ENCODE data around the gene MYCL. TPM values are rescaled to one million over a fixed set of nuclear protein-coding genes. Genes with fewer than 3 reads are reported as not detected.

The MYCL gene
- total and polyA plus RNA-seq, 2 experiments from 2014 or later, result 6.3 to 7.8 TPM

DNA sequence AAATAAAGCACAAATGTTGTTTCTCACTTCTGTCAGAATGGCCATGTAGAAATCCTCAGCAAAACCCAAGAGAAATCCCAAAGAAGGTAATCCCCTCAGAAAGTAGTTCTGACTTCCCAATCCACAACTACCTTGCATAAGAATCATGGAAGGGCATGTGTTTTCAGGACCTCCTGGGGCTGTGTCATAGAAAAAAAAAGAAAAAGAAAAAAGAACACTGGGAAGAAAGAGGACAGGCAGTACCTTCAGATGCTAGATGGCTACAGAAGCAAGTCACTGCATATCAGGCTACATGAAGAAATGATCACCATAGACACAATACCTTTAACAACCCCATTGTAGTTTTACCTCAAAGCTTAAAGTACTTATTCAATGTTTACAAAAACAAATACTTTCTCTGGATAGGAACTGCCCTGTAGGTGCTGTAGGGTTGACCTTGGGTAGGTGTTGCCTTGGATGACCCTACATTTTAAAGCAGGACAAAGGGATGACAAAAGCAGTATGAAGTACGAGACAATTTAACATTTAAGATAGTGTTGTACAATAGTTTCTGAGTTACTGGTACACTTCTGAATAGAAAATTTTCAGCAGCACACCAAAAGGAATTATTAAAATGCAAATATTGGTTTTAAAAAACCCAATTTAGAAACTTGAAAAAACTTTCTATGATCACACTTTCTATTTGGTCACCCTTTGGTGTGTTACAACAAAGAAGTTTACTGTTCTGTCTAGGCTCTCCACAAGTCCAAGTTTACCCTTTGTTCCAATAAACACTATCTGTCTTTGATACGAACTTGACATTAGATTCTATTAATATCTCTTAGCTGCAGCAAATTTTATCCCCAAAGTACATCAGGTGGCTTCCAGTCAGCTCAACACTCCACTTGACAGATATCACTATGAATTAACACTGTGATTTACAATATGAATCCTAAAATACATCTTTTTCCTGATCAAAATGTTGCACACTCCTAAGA lies 23.4 kb downstream of the MYCL start:
- Histone ChIP-seq H3K4me2 (no peak overlapping the region), H3K4me1 (ENCODE audit: insufficient read depth) (peaks cover 12% of the 10 kb centered on the region), H3K27ac (no peak overlapping the region)

DNA sequence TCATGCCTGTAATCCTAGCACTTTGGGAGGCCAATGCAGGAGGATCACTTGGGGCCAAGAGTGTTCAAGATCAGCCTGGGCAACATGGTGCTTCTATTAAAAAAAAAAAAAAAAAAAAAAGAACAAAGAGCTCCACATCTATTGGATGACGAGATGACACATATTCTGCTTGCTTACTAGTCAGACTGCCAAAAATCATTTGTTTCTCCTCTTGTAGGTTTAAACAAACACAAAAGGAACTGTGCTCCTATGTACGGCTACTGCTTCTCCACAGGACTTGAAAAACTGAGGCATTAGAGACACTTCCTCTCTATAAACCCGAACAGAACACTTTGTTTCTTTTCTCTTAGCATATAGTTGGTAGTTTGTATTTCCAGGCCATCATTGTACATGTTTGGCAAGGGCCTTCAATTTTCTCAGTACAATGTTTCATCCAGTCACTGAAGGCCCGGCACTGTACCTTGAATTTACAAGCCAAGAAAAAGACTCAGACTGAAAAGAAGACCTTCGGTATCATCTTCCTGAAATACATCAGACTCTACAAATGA lies 24.4 kb downstream of the MYCL start:
- Histone ChIP-seq H3K4me1 (ENCODE audit: insufficient read depth) (peaks cover 10% of the 10 kb centered on the region), H3K9me2 (replicated peaks; ENCODE audit: insufficient read depth) (no peaks in the 10 kb centered on the region), H3K27ac (no peak overlapping the region), H4K20me1 (ENCODE audit: insufficient read depth, poor library complexity, severe bottlenecking) (peaks cover 28% of the 10 kb centered on the region), H3K4me2 (no peak overlapping the region), H3K79me2 (peaks cover 98% of the 10 kb centered on the region), H2AFZ (no peak overlapping the region), H3K4me3 (no peak overlapping the region), H3K36me3 (replicated peaks; ENCODE audit: insufficient read depth, low read depth) (no peaks in the 10 kb centered on the region), H3K27me3 (no peaks in the 10 kb centered on the region), H3K9me3 (ENCODE audit: low read depth) (no peaks in the 10 kb centered on the region)
- WGBS (ENCODE audit: low lambda C conversion rate, missing lambda C conversion rate), result 92% methylated on average over 5 of the region's 5 CpGs
- DNase-seq (ENCODE audit: low spot score), result no peak
- no peak for TF ChIP-seq EZH2phosphoT487 (IDR thresholded peaks at IDR 0.05; ENCODE audit: low read depth, severe bottlenecking, unreplicated experiment)
- TF ChIP-seq CTCF (IDR thresholded peaks at IDR 0.05; ENCODE audit: poor library complexity), result no peak
- TF ChIP-seq EZH2 (IDR thresholded peaks at IDR 0.05; ENCODE audit: borderline replicate concordance), result no peak

More for the DNA sequence above, 23.4 kb downstream of the MYCL start:
- DNase-seq (ENCODE audit: low spot score), result no peak
- no peaks in the 10 kb centered on the region for H3K27me3 ChIP-seq
- H3K79me2 ChIP-seq, result peaks cover 98% of the 10 kb centered on the region
- H3K9me2 ChIP-seq (replicated peaks; ENCODE audit: insufficient read depth), result no peaks in the 10 kb centered on the region
- H3K9me3 ChIP-seq (ENCODE audit: low read depth), result no peaks in the 10 kb centered on the region
- H3K36me3 ChIP-seq (replicated peaks; ENCODE audit: insufficient read depth, low read depth), result no peaks in the 10 kb centered on the region
- no peak overlapping the region for H2AFZ ChIP-seq
- no peak overlapping the region for H3K4me3 ChIP-seq
- TF ChIP-seq CTCF (IDR thresholded peaks at IDR 0.05; ENCODE audit: poor library complexity) (no peak), EZH2phosphoT487 (IDR thresholded peaks at IDR 0.05; ENCODE audit: low read depth, severe bottlenecking, unreplicated experiment) (no peak), EZH2 (IDR thresholded peaks at IDR 0.05; ENCODE audit: borderline replicate concordance) (no peak)
- H4K20me1 ChIP-seq (ENCODE audit: insufficient read depth, poor library complexity, severe bottlenecking), result peaks cover 21% of the 10 kb centered on the region
- 86% methylated on average over 2 of the region's 2 CpGs for WGBS (ENCODE audit: low lambda C conversion rate, missing lambda C conversion rate)

DNA sequence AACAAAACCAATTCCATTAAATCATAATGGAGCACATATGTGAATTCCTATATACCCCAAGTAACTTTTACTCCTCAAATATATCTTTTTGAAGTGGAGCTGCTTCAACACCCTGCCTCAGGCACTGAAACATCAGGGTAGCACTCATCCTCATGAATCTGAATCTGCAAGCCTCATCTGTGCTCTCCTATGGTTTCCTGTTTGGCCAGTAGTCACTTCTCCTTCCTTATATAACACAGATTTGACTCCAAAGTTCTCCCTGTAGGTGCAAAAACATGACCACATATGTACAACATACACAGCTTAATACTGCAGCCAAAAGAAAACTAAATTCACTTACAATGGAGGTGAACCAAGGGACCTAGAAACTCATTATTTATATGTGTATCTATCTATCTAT lies 25.6 kb downstream of the MYCL start:
- Histone ChIP-seq H3K4me3 (no peak overlapping the region), H3K27me3 (no peaks in the 10 kb centered on the region), H3K27ac (no peak overlapping the region), H4K20me1 (ENCODE audit: insufficient read depth, poor library complexity, severe bottlenecking) (peaks cover 24% of the 10 kb centered on the region), H2AFZ (no peak overlapping the region), H3K79me2 (peaks cover 98% of the 10 kb centered on the region), H3K36me3 (replicated peaks; ENCODE audit: insufficient read depth, low read depth) (no peaks in the 10 kb centered on the region), H3K4me1 (ENCODE audit: insufficient read depth) (no peaks in the 10 kb centered on the region), H3K9me2 (replicated peaks; ENCODE audit: insufficient read depth) (no peaks in the 10 kb centered on the region), H3K4me2 (no peak overlapping the region), H3K9me3 (ENCODE audit: low read depth) (no peaks in the 10 kb centered on the region)
- no peak for TF ChIP-seq EZH2phosphoT487 (IDR thresholded peaks at IDR 0.05; ENCODE audit: low read depth, severe bottlenecking, unreplicated experiment)
- no peak for DNase-seq (ENCODE audit: low spot score)

DNA sequence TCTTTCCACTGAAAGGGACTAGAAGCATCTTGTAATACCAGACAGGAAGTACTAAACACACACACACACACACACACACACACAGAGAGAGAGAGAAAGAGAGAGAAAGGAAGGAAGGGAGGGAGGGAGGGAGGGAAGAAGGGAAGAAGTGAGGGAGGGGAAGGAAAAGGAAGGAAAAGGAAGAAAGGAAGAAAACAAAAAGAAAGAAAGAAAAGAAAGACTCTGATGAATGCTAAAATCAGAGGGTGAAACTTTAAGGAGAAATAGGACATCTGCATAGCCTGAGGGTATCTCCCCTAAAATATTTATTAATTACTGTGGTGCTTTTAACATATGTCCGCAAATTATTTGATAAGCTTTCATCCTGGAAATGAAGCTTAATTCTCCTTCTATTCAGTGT lies 29.0 kb downstream of the MYCL start:
- H3K27ac ChIP-seq, result no peak overlapping the region
- WGBS (ENCODE audit: low lambda C conversion rate, missing lambda C conversion rate), result 70% methylated on average over 1 of the region's 1 CpG
- no peak overlapping the region for H3K4me3 ChIP-seq
- no peak for DNase-seq (ENCODE audit: low spot score)
- H3K4me2 ChIP-seq, result no peak overlapping the region
- TF ChIP-seq CTCF (IDR thresholded peaks at IDR 0.05; ENCODE audit: poor library complexity), result no peak
- no peak for TF ChIP-seq EZH2phosphoT487 (IDR thresholded peaks at IDR 0.05; ENCODE audit: low read depth, severe bottlenecking, unreplicated experiment)
- TF ChIP-seq EZH2 (IDR thresholded peaks at IDR 0.05; ENCODE audit: borderline replicate concordance), result no peak
- no peaks in the 10 kb centered on the region for H3K36me3 ChIP-seq (replicated peaks; ENCODE audit: insufficient read depth, low read depth)
- H3K4me1 ChIP-seq (ENCODE audit: insufficient read depth), result no peaks in the 10 kb centered on the region
- peaks cover 11% of the 10 kb centered on the region for H4K20me1 ChIP-seq (ENCODE audit: insufficient read depth, poor library complexity, severe bottlenecking)
- H3K9me3 ChIP-seq (ENCODE audit: low read depth), result no peaks in the 10 kb centered on the region
- H3K9me2 ChIP-seq (replicated peaks; ENCODE audit: insufficient read depth), result no peaks in the 10 kb centered on the region
- peaks cover 88% of the 10 kb centered on the region for H3K79me2 ChIP-seq
- H3K27me3 ChIP-seq, result no peaks in the 10 kb centered on the region
- H2AFZ ChIP-seq, result no peak overlapping the region
